ENCODE measurements around the gene CDH22. TPM values are rescaled to one million over a fixed set of nuclear protein-coding genes. Genes with fewer than 3 reads are reported as not detected.
A peak's percentile ranks its signal among the peaks of the same experiment; 100 is the strongest.

The CDH22 gene
- total and polyA plus RNA-seq, 7 experiments from 2014 or later = not detected

DNA sequence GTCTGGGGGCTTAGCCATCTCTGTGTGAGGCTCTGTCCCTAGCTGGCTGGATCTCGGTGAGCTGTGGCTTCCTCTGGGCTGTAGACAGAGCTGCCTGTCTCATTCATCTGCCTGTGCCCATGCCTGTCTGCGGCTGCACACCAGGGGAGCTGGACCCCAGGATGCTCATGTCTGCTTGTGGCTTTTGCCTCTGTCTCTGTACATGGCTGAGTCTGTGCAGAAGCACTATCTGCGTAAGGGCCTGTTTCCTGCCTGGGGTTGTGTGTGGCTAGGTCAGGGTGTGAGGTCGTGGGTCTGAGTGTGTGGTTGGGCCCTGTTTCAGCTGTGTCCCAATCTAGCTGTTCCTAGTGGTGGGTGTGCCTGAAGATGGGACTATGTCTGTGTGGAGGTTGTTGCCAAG is 68.2 kb downstream of the CDH22 start:
- peaks cover 12 to 36% (median 23%) of the 10 kb centered on the region in 5 donors for H3K27me3 Mint-ChIP-seq
- Histone ChIP-seq H3K4me1 (ENCODE audit: control insufficient read depth in 2 of 2, insufficient read depth in 2 of 2, low read length in 2 of 2) (no peaks in the 10 kb centered on the region), H3K27me3 (ENCODE audit: control insufficient read depth in 2 of 2, insufficient read depth in 2 of 2, low read length in 2 of 2) (no peaks in the 10 kb centered on the region), H3K4me3 (ENCODE audit: low read length) (no peak overlapping the region), H3K9me3 (ENCODE audit: control insufficient read depth in 2 of 3, low read length in 3 of 3) (no peaks in the 10 kb centered on the region), H3K36me3 (ENCODE audit: control insufficient read depth in 2 of 3, insufficient read depth in 3 of 3, low read length in 3 of 3) (no peaks in the 10 kb centered on the region), H3K27ac (ENCODE audit: low read depth, low read length) (no peak overlapping the region)
- intact Hi-C loops (cut with micrococcal nuclease) = no loop called here
- H3K9me3 Mint-ChIP-seq = no peaks in the 10 kb centered on the region
- no peak overlapping the region for H3K4me3 Mint-ChIP-seq
- H3K36me3 Mint-ChIP-seq = no peaks in the 10 kb centered on the region
- CTCF ChIA-PET = no interaction called here
- no peaks in the 10 kb centered on the region for H3K4me1 Mint-ChIP-seq
- ATAC-seq (no peak), DNase-seq (no peak)
- POLR2A ChIA-PET = no interaction called here
- H3K27ac Mint-ChIP-seq = no peak overlapping the region

- Mint-ChIP-seq H3K4me3 (no peak overlapping the region), H3K27ac (no peak overlapping the region), H3K9me3 (peaks cover 0 to 2% (median 0%) of the 10 kb centered on the region in 11 donors), H3K36me3 (no peaks in the 10 kb centered on the region), H3K4me1 (no peaks in the 10 kb centered on the region), H3K27me3 (peaks cover 1 to 30% (median 16%) of the 10 kb centered on the region in 5 donors)
- Histone ChIP-seq H3K4me3 (ENCODE audit: low read length) (no peak overlapping the region), H3K27ac (ENCODE audit: low read depth, low read length) (no peak overlapping the region), H3K9me3 (ENCODE audit: control insufficient read depth in 2 of 3, low read length in 3 of 3) (no peaks in the 10 kb centered on the region), H3K36me3 (ENCODE audit: control insufficient read depth in 2 of 3, insufficient read depth in 3 of 3, low read length in 3 of 3) (no peaks in the 10 kb centered on the region), H3K4me1 (ENCODE audit: control insufficient read depth in 2 of 2, insufficient read depth in 2 of 2, low read length in 2 of 2) (no peaks in the 10 kb centered on the region), H3K27me3 (ENCODE audit: control insufficient read depth in 2 of 2, insufficient read depth in 2 of 2, low read length in 2 of 2) (no peaks in the 10 kb centered on the region)
- no peak for DNase-seq
- no peak for ATAC-seq
- ChIA-PET POLR2A (no interaction called here), CTCF (no interaction called here)
- intact Hi-C loops (cut with micrococcal nuclease) = no loop called here
These were observed 70.6 kb downstream of the CDH22 start for GRCh38 chr20:46237736-46238135.

- DNase-seq (no peak), ATAC-seq (no peak)
- no peaks in the 10 kb centered on the region for H3K9me3 ChIP-seq (ENCODE audit: control insufficient read depth in 2 of 3, low read length in 3 of 3)
- Mint-ChIP-seq H3K36me3 (no peaks in the 10 kb centered on the region), H3K27me3 (peaks cover 1 to 33% (median 18%) of the 10 kb centered on the region in 5 donors), H3K9me3 (peaks cover 0 to 2% (median 0%) of the 10 kb centered on the region in 11 donors), H3K4me3 (no peak overlapping the region), H3K27ac (no peak overlapping the region), H3K4me1 (no peaks in the 10 kb centered on the region)
- ChIA-PET CTCF (no interaction called here), POLR2A (no interaction called here)
- no peaks in the 10 kb centered on the region for H3K4me1 ChIP-seq (ENCODE audit: control insufficient read depth in 2 of 2, insufficient read depth in 2 of 2, low read length in 2 of 2)
- H3K27me3 ChIP-seq (ENCODE audit: control insufficient read depth in 2 of 2, insufficient read depth in 2 of 2, low read length in 2 of 2) = no peaks in the 10 kb centered on the region
- H3K4me3 ChIP-seq (ENCODE audit: low read length) = no peak overlapping the region
- H3K27ac ChIP-seq (ENCODE audit: low read depth, low read length) = no peak overlapping the region
- intact Hi-C loops (cut with micrococcal nuclease) = no loop called here
- H3K36me3 ChIP-seq (ENCODE audit: control insufficient read depth in 2 of 3, insufficient read depth in 3 of 3, low read length in 3 of 3) = no peaks in the 10 kb centered on the region
These were observed 71.1 kb downstream of the CDH22 start for GRCh38 chr20:46237227-46237626.

GRCh38 chr20:46235077-46235476 is 73.2 kb downstream of the CDH22 start:
- H3K9me3 ChIP-seq (ENCODE audit: control insufficient read depth in 2 of 3, low read length in 3 of 3) = no peaks in the 10 kb centered on the region
- no peak overlapping the region for H3K27ac ChIP-seq (ENCODE audit: low read depth, low read length)
- DNase-seq = no peak
- Mint-ChIP-seq H3K9me3 (peaks cover 0 to 3% (median 0%) of the 10 kb centered on the region in 11 donors), H3K4me1 (peaks cover 0 to 2% (median 0%) of the 10 kb centered on the region in 7 donors), H3K27me3 (peaks cover 3 to 37% (median 26%) of the 10 kb centered on the region in 5 donors), H3K36me3 (no peaks in the 10 kb centered on the region), H3K27ac (no peak overlapping the region), H3K4me3 (no peak overlapping the region)
- ChIA-PET CTCF (interaction anchor here (0.6 kb wide), 1 partner anchor 9 kb away, joined by 4 read pairs; no protein-coding TSS in a partner anchor), POLR2A (no interaction called here)
- no peak for ATAC-seq
- no peaks in the 10 kb centered on the region for H3K27me3 ChIP-seq (ENCODE audit: control insufficient read depth in 2 of 2, insufficient read depth in 2 of 2, low read length in 2 of 2)
- no peak overlapping the region for H3K4me3 ChIP-seq (ENCODE audit: low read length)
- H3K36me3 ChIP-seq (ENCODE audit: control insufficient read depth in 2 of 3, insufficient read depth in 3 of 3, low read length in 3 of 3) = no peaks in the 10 kb centered on the region
- H3K4me1 ChIP-seq (ENCODE audit: control insufficient read depth in 2 of 2, insufficient read depth in 2 of 2, low read length in 2 of 2) = no peaks in the 10 kb centered on the region
- intact Hi-C loops (cut with micrococcal nuclease) = no loop called here

- H3K27me3 ChIP-seq (ENCODE audit: control insufficient read depth in 2 of 2, insufficient read depth in 2 of 2, low read length in 2 of 2) = no peaks in the 10 kb centered on the region
- H3K4me1 ChIP-seq (ENCODE audit: control insufficient read depth in 2 of 2, insufficient read depth in 2 of 2, low read length in 2 of 2) = no peaks in the 10 kb centered on the region
- H3K4me3 Mint-ChIP-seq = no peak overlapping the region
- no peak overlapping the region for H3K4me3 ChIP-seq (ENCODE audit: low read length)
- H3K27me3 Mint-ChIP-seq = peaks cover 3 to 40% (median 30%) of the 10 kb centered on the region in 5 donors
- peaks cover 0 to 4% (median 0%) of the 10 kb centered on the region in 11 donors for H3K9me3 Mint-ChIP-seq
- intact Hi-C loops (cut with micrococcal nuclease) = no loop called here
- DNase-seq = no peak
- H3K4me1 Mint-ChIP-seq = peaks cover 0 to 2% (median 0%) of the 10 kb centered on the region in 7 donors
- no peaks in the 10 kb centered on the region for H3K36me3 ChIP-seq (ENCODE audit: control insufficient read depth in 2 of 3, insufficient read depth in 3 of 3, low read length in 3 of 3)
- H3K27ac ChIP-seq (ENCODE audit: low read depth, low read length) = no peak overlapping the region
- H3K36me3 Mint-ChIP-seq = no peaks in the 10 kb centered on the region
- ChIA-PET POLR2A (no interaction called here), CTCF (no interaction called here)
- H3K27ac Mint-ChIP-seq = no peak overlapping the region
- no peaks in the 10 kb centered on the region for H3K9me3 ChIP-seq (ENCODE audit: control insufficient read depth in 2 of 3, low read length in 3 of 3)
- no peak for ATAC-seq
These were observed 74.6 kb downstream of the CDH22 start for GRCh38 chr20:46233701-46234100.

DNA sequence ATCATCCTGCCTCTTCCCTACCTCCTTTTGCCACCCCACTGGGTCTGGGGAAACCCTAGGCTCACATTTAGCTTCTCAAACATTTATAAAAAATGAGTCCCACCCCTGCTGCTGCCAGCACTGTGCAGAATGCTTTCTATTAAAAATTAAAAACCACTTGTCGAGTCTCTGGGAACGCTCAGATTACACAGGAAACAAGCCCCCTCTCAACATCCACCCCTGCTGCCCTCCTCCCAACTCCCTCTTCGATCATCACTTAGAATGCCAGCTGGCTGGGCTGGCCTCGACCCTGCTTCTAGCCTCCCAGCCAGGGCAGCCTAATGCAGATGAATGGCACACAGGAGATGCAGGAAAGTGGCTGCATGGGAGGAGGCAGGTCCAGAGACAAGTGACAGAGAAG is 75.8 kb downstream of the CDH22 start:
- no peaks in the 10 kb centered on the region for H3K36me3 Mint-ChIP-seq
- H3K9me3 Mint-ChIP-seq = peaks cover 0 to 4% (median 0%) of the 10 kb centered on the region in 11 donors
- no peak overlapping the region for H3K4me3 Mint-ChIP-seq
- peaks cover 3 to 37% (median 30%) of the 10 kb centered on the region in 5 donors for H3K27me3 Mint-ChIP-seq
- H3K27ac ChIP-seq (ENCODE audit: low read depth, low read length) = no peak overlapping the region
- H3K9me3 ChIP-seq (ENCODE audit: control insufficient read depth in 2 of 3, low read length in 3 of 3) = no peaks in the 10 kb centered on the region
- H3K27ac Mint-ChIP-seq = no peak overlapping the region
- no peaks in the 10 kb centered on the region for H3K4me1 ChIP-seq (ENCODE audit: control insufficient read depth in 2 of 2, insufficient read depth in 2 of 2, low read length in 2 of 2)
- ChIA-PET POLR2A (no interaction called here), CTCF (no interaction called here)
- no peaks in the 10 kb centered on the region for H3K36me3 ChIP-seq (ENCODE audit: control insufficient read depth in 2 of 3, insufficient read depth in 3 of 3, low read length in 3 of 3)
- intact Hi-C loops (cut with micrococcal nuclease) = no loop called here
- no peak overlapping the region for H3K4me3 ChIP-seq (ENCODE audit: low read length)
- no peaks in the 10 kb centered on the region for H3K27me3 ChIP-seq (ENCODE audit: control insufficient read depth in 2 of 2, insufficient read depth in 2 of 2, low read length in 2 of 2)
- ATAC-seq (no peak), DNase-seq (no peak)
- H3K4me1 Mint-ChIP-seq = peaks cover 0 to 2% (median 0%) of the 10 kb centered on the region in 7 donors

GRCh38 chr20:46230801-46231282 is 77.5 kb downstream of the CDH22 start:
- Histone ChIP-seq H3K36me3 (ENCODE audit: control insufficient read depth in 2 of 3, insufficient read depth in 3 of 3, low read length in 3 of 3) (no peaks in the 10 kb centered on the region), H3K27ac (ENCODE audit: low read depth, low read length) (no peak overlapping the region), H3K9me3 (ENCODE audit: control insufficient read depth in 2 of 3, low read length in 3 of 3) (no peaks in the 10 kb centered on the region), H3K27me3 (ENCODE audit: control insufficient read depth in 2 of 2, insufficient read depth in 2 of 2, low read length in 2 of 2) (no peaks in the 10 kb centered on the region), H3K4me3 (ENCODE audit: low read length) (no peak overlapping the region), H3K4me1 (ENCODE audit: control insufficient read depth in 2 of 2, insufficient read depth in 2 of 2, low read length in 2 of 2) (no peaks in the 10 kb centered on the region)
- no peak overlapping the region for H3K27ac Mint-ChIP-seq
- peaks cover 0 to 2% (median 0%) of the 10 kb centered on the region in 7 donors for H3K4me1 Mint-ChIP-seq
- DNase-seq (no peak), ATAC-seq (peak; percentile 10)
- H3K27me3 Mint-ChIP-seq = peaks cover 2 to 50% (median 38%) of the 10 kb centered on the region in 5 donors
- H3K36me3 Mint-ChIP-seq = no peaks in the 10 kb centered on the region
- peaks cover 0 to 4% (median 0%) of the 10 kb centered on the region in 11 donors for H3K9me3 Mint-ChIP-seq
- ChIA-PET POLR2A (no interaction called here), CTCF (interaction anchor here (0.5 kb wide), 1 partner anchor 66 kb away, joined by 3 read pairs; no protein-coding TSS in a partner anchor)
- H3K4me3 Mint-ChIP-seq = no peak overlapping the region
- intact Hi-C loops (cut with micrococcal nuclease) = no loop called here

Measured in naive thymus-derived CD4-positive, alpha-beta T cell (primary cell).